ENCODE results near the gene ARHGAP27.

Gene ARHGAP27

DNA sequence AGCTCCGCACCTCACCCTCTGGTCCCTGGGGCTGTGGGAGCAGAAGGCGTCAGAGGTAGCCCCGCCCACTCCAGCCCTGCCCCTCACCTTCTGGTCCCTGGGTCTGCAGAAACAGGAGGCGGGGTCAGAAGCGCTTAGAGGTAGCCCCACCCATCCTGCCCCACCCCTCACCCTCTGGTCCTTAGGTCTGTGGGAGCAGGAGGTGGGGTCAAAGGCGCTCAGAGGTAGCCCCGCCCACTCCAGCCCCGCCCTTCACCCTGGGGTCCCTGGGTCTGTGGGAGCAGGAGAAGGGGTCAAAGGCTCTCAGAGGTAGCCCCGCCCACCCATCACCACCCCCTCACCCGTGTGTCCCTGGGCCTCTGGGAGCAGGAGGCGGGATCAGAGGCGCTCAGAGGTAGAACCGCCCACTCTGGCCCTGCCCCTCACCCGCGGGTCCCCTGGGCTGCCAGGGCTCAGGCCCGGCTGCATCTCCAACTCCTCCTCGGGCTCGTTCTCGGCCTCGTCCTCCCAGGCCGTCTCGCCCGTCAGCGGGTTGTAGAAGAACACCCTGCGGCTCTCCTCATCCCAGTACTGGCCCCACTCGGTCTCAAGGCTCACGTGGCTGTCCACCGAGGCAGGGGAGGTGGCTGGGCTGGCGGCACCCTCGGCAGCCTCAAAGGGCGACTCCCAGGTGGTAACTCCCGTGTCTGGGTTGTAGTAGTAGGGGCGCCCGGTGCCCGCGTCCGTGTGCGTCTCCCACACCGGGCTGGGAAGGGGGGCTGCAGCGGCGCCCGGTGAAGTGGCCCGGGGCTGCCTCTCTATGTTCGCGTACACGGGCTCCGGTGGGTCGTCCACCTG lies 27.2 kb downstream of the ARHGAP27 start:
- DNase-seq: no peak

DNA sequence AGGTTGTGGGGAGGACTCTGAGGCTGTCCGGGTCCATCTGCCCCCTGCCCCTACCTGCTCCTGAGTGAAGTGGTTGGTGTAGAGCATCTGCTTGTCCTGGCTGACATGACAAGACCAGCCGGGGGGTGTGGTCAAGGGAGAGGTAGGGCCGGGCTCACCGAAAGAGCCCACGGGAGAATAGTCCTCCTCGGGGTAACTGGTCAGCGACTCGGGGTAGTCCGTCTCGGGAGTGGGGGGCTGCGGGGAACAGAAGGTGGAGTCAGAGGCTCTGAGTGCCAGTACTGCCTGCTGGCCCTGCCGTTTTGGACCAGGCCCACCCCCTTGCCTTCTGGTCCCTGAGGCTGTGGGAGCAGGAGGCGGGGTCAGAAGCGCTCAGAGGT lies 27.8 kb downstream of the ARHGAP27 start:
- DNase-seq: no peak

DNA sequence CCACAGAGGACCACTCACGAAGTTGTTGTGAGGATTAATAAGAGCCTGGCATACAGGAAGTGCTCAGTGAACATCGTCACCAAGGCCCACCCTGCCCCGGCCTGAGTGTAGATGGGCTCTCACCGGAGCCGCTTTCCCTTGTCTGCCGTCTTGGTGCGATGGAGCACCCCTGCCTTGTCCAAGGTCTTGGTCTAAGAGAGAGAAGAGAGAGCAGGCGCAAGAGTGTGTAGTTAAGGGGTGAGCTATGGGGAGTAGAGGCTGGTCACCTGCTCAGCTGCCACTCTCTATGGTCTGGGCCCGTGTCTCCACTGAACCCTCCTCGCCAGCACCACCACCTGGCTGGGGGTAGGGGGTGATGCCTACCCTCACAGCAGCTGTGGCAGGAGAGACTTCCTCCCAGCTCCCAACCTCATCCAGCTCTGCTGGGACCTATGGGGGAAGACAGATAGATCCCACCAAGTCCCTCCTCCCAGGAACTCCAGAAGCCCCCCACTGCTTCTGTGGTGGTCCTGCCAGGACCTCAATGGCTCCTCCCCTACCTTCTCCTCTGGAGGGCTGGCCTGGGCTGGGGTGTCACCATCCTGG lies 28.7 kb downstream of the ARHGAP27 start:
- DNase-seq: no peak

DNA sequence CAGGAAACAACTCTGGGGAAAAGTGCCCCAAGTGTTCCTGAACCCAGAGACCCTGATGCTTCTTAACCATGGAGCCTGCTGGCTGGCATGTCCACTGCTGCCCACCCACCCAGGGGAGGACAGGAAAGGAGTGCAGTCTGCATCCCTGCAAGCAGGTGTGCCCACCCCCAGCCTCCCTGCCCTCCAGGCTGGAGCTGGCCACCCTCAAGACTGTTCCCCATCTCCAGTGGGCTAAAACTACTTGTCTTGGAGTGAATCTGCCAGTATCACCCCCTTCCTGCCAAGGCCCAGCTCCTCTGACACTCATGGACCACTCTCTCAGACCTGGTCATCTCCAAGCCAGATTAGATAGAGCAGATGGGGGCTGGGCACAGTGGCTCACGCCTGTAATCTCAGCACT lies 29.8 kb downstream of the ARHGAP27 start:
- DNase-seq: no peak

DNA sequence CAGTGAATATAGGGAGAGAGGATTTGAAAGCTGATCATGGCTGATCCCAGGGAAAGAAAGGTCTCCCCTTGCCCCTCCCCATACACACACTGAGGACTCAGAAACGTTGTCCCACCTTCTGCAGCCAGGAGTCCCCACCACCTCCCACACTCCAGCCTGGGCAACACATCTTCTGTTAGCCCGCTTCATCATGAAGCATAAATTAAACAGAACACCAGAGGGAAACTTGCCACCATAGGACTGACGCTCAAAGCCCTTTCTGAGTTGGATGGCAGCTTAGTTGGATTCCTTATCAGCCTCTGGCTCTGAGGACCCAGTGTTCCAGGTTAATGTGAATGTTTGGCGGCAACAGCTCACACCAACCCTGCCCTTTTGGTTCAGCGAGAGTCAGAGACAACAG lies 33.9 kb downstream of the ARHGAP27 start:
- no peak for DNase-seq

DNA sequence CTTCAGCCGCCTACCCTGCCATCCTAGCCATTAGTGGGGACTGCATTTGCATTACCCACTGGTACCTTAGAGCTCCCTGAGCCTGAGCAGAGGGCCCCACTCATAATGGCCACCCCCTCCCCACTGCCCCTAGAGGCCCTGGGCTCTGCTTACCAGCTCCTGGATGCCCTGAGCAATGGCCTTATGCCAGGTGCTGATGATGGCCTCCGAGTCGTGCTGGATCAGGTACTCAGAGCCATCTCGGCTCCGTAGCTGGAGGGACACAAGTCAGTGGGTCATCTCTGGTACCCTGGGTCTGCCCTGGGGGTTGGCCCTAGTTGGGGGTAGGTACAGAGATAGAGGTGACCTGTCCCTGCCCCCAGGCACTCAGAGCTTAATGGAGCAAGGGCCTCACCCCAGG lies 34.9 kb downstream of the ARHGAP27 start:
- no peak for DNase-seq

DNA sequence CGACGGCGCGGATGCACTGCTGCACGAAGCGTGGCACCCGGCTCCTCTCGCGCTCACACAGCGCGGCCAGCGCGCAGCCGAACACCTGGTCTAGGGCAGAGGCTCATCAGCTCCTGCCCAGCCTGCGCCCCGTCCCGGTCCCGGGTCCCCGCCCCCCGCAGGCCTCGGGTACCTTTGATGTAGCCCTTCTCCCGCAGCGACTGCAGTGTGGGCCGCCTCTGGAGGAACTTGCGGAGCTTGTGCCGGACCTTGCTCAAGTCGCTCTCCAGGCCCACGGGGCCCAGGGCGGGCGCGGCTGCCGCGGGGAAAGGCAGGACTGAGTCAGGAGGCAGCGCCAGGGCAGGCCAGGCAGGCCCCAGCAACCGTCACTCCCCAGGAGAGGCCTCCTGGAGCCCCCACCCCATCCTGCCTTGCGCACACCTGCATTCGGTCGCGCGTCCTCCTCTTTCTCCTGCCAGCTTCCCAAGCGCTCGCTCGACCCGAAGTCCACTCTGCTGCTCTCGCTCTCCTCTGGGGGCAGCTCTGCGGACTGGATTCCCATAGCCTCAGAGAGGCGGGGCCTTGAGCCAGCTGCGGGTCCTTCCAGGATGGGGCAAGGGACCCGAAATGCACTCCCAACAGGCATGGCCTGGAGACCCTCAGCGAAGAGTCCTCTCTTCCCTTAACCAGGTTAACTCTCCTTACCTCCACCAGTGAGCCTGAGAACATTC lies 36.0 kb downstream of the ARHGAP27 start:
- DNase-seq: no peak

DNA sequence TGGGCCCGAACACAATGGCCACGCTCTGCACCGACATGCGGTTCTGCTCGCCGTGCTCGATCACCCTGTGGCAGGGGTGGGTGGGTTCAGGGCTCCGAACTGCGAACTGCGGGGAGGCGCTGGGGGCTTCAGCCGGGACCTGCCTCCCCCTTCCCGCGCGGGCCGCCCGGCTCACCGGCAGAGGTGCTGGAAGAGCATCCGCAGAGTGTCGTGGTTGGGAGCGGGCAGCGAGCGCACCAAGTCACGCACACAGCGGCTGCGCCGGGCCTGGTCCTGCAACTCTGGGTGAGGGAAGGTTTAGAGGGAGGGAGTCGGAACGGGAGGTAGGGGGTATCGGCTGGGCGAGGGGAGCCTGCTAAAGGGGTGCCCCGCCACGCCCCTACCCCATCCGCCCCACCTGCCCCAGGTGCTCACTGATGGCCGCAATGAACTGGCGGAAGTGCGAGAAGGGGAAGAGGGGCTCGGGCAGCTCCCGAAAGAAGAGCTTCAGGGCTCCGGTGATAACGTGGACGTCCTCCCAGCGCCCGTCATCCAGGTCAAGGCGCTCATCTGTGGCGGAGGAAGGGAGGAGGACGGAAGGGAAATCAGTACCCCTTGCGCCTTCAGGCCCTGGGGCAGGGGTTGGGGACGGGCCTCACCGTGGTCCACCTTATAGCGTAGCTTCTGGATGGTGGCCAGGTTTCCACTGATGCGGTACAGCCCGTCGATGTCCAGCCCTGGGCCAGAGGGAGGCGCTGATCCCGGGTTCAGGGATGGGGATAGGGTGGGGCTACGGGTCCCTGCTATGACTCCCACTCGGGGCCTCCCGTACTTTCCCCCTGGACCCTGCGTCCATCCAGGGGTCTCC lies 36.9 kb downstream of the ARHGAP27 start:
- no peak for DNase-seq

DNA sequence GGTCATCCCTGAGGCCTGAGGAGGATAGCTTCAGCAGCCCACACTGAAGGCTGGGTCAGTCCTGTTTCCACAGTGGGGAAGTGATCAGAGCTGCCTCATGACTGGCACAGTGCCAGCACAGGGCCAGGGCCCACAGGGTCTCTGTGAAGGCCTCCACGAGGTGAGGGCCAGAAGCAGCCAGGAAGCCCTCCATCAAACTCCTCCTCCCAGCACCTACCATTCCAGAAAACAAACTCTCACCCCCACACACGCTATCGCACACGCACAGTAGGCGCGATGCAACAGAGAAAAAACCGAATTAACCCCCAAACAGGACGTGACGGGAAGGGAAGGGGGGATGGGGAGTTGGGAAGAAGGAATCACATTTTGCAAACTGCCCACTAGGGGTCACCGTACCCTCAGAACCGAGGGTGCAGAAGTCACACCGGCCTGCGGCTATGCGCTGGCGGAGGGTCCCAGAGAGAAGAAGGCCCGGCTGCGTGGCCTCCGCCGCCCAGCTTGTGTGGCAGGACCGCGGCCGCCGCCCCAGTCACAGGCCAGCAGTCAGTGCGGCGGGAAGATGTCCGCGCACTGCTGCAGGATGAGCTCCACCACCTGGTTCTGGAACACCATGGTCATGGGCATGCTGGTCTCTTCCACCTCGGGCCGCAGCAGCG lies 37.6 kb downstream of the ARHGAP27 start:
- DNase-seq: peak; percentile 53

DNA sequence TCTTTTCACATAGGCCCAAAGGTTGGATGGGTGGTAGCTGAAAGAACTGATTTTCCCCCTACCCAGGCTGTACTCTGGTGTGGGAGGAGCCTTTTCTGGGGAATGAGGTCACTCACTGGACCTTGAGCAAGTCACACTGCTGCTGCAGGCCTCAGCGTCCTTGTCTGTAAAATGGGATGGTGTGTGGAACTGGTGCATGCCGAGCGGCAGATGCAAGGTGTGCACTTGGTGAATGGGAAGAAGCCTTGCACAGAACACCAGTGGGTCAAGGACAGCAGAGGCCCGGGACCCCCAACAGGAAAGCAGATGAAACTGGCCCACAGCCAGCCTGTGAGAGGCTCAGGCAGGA lies 38.1 kb downstream of the ARHGAP27 start:
- DNase-seq: no peak

DNA sequence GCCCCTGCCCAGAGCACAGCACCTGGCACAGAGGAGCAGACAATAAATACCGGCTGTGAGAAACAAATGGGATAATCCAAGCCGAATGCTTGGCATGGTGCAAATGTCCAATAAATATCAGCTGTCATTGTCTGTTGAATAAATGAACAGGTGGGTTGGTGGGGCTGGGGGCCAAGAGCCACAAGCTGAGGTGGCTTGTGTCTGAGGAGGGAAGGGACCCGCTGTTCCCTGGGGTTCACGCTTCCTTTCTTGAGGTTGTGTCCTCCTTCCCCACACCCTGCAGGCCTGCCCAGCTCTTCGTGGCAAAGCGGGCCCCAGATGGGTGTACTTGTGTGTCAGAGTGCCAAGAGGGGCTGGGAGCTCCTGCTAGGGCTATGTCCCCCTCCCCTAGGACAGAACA lies 38.6 kb downstream of the ARHGAP27 start:
- DNase-seq: no peak

DNA sequence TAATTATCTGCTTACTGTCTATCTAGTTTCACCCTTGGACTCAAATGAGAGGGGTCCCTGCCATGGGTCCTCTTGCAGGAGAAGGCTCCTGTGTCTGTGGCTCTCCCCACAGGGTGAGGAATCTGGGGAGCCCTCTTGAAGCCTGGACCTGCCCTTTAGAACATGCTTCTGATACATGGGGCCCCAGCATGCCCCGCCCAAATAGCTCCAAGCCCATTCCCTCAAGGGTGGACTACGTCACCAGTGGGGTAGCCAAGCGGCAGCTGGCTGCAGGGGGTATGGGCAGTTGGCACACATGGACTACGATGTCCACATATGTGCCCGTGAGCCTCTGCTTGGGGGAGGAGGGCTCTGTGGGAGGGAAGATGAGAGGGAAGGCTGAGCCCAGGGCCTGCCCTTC lies 39.3 kb downstream of the ARHGAP27 start:
- DNase-seq: no peak

DNA sequence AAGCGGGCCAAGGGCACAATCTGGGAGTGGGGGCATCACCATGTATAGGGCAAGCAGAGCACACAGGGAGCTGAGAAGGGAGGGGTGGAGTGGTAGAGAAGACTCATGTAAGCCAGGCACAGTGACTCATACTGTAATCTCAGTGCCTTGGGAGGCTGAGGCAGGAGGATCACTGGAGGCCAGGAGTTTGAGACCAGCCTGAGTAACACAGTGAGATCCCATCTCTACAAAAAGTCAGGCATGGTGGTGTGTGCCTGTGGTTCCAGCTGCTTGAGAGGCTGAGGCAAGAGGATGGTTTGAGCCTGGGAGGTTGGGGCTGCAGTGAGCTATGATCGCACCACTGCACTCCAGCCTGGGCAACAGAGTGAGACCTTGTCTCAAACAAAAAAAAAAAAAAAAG lies 40.8 kb downstream of the ARHGAP27 start:
- DNase-seq: no peak

DNA sequence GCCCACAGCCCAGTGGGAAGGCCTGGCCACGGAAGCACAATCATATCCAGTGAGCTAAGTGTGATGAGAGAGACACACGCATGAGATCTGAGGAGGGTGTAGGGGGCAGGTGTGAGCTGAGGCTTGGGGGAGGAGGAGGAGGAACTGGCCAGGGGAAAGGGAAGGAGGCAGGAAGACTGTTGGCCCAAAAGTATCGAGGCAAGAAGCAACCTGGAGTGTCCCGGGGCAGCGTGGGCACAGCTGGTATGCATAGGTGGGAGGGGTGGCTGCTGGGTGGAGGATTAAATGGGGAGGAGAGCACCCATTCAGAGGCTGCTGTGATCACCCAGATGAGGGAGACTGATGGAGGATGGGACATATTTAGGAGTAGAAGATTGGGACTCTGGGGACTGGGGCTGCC lies 41.4 kb downstream of the ARHGAP27 start:
- DNase-seq: no peak

DNA sequence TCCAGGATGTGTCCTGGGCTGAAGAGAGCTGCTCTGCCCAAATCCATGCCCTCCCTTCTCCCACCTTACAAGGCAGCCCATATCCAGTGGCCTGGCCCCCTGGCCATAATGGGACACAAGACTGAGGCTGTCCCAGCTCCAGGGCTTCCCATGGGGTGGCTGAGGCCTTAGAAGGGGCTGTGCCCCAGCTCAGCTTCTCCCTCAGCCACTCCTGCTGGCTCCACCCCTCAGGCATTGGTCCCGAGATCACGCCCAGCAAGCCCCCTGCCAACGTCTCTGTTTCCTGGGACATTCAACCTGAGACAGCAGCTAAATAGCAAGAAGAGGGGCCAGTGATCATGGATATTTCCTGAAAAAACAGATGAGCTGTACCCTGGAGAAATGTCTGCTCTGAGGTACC lies 43.3 kb downstream of the ARHGAP27 start:
- DNase-seq: no peak

DNA sequence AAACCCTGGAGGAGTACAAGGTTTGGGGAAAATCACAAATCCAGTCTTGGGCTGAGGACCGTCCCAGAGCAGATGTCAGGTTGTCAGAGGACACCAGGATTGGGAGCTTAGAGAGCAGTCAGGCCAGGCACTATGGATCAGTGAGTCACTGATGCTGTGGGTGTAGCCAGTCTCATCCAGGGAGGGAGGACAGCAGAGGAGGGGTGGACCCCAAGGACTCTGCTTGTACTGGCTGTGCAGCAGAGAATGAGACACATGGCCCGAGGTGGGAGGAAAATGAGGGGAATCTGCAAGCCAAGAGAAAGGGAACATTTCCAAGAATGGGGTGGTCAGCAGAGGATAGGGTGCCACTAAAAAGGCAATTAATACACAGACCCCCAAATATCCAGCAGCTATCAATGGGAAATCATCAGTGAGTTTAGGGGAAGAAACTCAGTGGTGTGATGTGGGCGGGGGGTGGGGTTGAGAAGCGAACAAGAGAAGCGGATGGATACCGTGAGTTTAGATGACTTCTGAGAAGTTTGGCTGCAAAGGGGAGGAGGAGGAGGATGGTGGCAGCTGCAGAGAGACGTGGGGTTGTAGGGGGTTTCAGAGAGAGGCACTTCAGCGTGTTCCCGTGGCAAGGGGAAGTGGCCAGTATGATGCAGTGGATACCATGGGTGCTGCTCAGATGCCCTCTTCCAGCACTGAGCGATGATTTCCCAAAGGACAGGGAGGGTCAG lies 43.9 kb downstream of the ARHGAP27 start:
- DNase-seq: no peak

DNA sequence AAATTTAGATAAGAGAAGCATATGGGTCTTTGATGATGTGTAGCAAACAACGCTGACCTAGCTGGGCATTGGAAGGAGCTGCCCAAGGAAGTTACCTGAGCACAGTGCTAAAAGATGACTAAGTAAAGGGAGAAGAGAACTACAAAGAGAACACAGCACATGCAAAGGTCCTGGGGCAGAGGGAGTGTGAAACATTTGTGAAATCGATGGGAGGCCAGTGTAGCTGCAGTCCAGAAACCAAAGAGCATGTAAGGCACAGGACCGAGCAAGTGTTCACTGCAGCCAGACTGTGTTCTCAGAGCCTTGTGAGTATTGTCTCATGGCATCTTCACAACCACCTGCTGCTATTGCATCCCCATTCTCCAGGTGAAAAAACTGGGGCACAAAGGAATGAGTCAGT lies 44.9 kb downstream of the ARHGAP27 start:
- DNase-seq: no peak

DNA sequence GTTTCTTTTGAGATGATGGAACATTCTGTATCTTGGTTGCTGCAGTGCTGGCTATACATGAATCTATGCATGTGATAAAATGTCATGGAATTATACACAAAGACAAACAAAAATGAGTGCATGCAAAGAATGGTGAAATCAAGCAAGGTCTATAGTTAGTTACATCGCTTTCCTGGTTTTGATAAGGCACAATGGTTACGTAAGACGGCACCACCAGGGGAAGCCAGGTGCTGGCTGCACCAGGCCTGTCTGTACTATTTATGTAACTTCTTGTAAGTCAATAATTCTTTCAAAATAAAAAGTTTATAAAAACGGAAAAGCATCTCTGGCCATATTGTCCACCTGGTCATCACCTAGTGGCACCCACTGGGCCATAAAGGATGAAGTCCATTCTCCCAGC lies 46.5 kb downstream of the ARHGAP27 start:
- no peak for DNase-seq

DNA sequence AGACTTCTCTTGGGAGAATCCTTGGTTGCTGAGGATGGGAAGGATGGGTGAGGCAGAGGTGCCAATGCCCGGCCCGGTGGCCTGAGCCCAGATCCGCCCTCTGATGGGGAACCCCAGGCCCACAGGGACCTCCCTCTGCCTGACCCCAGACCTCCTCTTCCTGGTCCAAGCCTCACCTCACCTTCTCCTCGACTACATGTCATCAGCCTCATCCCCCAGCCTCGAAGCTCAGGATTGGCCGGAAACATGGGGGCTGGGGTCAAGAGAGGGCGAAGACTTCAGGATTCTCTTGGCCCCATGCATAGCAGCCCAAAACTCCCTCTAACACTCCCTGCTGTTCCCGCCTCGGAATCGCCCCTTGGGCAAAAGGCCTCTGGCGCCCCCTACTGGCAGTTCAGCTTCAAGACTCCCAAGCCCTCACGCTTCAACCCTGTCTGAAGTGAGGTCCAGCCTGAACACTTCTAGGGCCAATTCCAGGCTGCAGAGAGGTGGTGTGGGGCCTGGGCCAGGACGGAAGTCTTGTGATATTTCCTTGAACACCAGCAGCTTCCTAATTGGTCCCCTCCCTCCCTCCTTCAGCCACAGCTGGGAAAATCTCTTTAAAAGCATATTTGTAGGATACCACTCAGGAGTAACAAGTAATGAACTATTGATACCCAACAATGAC lies 47.2 kb downstream of the ARHGAP27 start:
- DNase-seq: peak; percentile 72

DNA sequence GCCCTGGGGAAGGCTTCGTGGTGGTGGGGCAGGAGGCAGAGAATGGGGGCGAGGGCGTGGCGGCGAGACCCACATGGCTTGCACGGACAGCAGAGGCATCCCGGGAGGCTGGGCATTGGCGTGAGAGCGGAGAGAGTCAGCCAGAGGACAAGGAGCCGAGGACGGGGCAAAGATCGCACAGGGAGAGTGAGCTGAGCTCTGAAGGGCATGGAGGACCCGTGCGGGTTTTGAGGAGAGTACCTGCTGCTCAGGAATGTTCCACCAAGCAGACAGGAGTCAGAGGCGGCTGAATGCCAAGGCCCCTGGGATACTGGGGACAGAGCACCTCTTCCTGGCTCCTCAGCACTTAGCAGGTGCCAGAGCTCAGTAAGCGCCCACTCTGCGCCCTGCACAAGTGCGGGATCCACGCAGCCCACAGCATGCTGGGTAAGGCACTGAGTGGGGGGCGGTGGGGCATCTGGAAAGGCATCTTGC lies 47.8 kb downstream of the ARHGAP27 start:
- no peak for DNase-seq

DNA sequence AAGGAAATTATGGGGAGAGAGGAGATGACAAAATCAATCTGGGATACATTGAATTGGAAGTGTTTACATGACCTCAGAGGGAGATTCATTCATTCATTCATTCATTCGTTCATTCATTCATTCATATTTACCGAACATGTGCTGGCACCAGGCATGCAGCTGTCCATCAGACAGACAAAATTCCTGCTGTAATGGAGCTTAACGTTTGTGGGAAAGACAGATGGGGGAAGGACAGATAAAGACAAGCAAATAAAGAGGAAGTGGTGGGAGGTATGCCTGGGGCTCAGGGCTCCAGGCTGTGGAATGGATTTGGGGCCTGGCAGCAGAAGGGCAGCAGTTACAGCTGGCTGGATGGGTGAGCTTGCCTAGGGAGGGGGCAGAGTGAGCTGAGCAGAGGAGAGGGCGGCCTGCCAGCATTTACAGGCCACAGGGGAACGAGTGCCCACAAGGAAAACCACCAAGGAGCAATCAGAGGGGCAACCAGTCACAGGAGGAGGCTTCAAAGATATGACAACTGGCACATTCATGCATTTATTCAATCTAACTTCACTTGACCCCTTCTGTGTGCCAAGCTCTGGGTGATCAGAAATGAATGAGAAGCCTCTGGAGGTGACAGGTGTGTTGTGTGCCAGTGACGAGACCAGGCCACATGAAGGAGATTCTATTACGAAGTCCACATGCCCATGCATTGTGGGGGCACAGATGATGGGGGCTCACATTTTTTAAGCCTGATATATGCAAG lies 48.5 kb downstream of the ARHGAP27 start:
- no peak for DNase-seq
